KMS-11 (cell line): ENCODE results near the gene CEP170B.

ENCODE experiments used
- H2AFZ ChIP-seq: fragments of 200-600 bp; sonication (generic); 2 replicates; pipeline ENCODE4 v1.6.1; 2016; ENCODE audit warnings: antibody characterized with exemption, mixed run types, low read depth
- H3K27ac ChIP-seq: fragments of 200-600 bp; sonication (generic); 2 replicates; pipeline ENCODE4 v1.6.1; 2016; ENCODE audit warnings: mild to moderate bottlenecking, mixed run types
- H3K27me3 ChIP-seq: fragments of 200-600 bp; sonication (generic); 2 replicates; pipeline ENCODE4 v1.6.1; 2017; ENCODE audit warnings: mild to moderate bottlenecking, low read depth, mixed run types, moderate library complexity; ENCODE audit not compliant: insufficient read depth
- H3K36me3 ChIP-seq: fragments of 200-600 bp; sonication (generic); 2 replicates; pipeline ENCODE4 v1.6.1; 2017; ENCODE audit warnings: mild to moderate bottlenecking, mixed run types; ENCODE audit not compliant: insufficient read depth
- H3K4me1 ChIP-seq: fragments of 200-600 bp; sonication (generic); 2 replicates; pipeline ENCODE4 v1.6.1; 2016; ENCODE audit warnings: mild to moderate bottlenecking, low read depth, mixed run types; ENCODE audit not compliant: poor library complexity, severe bottlenecking
- H3K4me2 ChIP-seq: fragments of 200-600 bp; sonication (generic); 2 replicates; pipeline ENCODE4 v1.7.0; 2016; ENCODE audit warnings: mild to moderate bottlenecking, mixed run types
- H3K4me3 ChIP-seq: fragments of 200-600 bp; sonication (generic); IDR thresholded peaks from 2 replicates; pipeline ENCODE4 v1.6.1; 2017; ENCODE audit warnings: low read depth, low read length, mixed read lengths; ENCODE audit not compliant: insufficient read depth
- H3K79me2 ChIP-seq: fragments of 200-600 bp; sonication (generic); 2 replicates; pipeline ENCODE4 v1.6.1; 2016; ENCODE audit warnings: low read depth, mixed run types; ENCODE audit not compliant: insufficient read depth
- H3K9ac ChIP-seq: fragments of 200-600 bp; sonication (generic); 2 replicates; pipeline ENCODE4 v1.6.1; 2016; ENCODE audit warnings: mild to moderate bottlenecking, mixed run types
- H4K20me1 ChIP-seq: fragments of 200-600 bp; sonication (generic); 2 replicates; pipeline ENCODE4 v1.6.1; 2016; ENCODE audit warnings: mild to moderate bottlenecking, mixed run types; ENCODE audit not compliant: insufficient read depth
- CTCF ChIP-seq: fragments of 200-600 bp; sonication (generic); conservative IDR thresholded peaks from 2 replicates; pipeline ENCODE4 v1.6.1; 2017; ENCODE audit warnings: low read depth, mild to moderate bottlenecking, antibody characterized with exemption, low read length, moderate library complexity, mixed read lengths

The CEP170B gene

GRCh38 chr14:104871656-104872468 is 6.8 kb downstream of the CEP170B start:
- TF ChIP-seq CTCF, result no peak
- Histone ChIP-seq H2AFZ (no peak overlapping the region), H3K79me2 (no peaks in the 10 kb centered on the region; the same call in 1 of the 2 replicates), H3K36me3 (no peaks in the 10 kb centered on the region), H3K4me1 (peaks cover 4% of the 10 kb centered on the region), H4K20me1 (no peaks in the 10 kb centered on the region), H3K27me3 (no peaks in the 10 kb centered on the region), H3K4me3 (no peak overlapping the region), H3K9ac (no peak overlapping the region), H3K27ac (no peak overlapping the region), H3K4me2 (no peak overlapping the region)

DNA sequence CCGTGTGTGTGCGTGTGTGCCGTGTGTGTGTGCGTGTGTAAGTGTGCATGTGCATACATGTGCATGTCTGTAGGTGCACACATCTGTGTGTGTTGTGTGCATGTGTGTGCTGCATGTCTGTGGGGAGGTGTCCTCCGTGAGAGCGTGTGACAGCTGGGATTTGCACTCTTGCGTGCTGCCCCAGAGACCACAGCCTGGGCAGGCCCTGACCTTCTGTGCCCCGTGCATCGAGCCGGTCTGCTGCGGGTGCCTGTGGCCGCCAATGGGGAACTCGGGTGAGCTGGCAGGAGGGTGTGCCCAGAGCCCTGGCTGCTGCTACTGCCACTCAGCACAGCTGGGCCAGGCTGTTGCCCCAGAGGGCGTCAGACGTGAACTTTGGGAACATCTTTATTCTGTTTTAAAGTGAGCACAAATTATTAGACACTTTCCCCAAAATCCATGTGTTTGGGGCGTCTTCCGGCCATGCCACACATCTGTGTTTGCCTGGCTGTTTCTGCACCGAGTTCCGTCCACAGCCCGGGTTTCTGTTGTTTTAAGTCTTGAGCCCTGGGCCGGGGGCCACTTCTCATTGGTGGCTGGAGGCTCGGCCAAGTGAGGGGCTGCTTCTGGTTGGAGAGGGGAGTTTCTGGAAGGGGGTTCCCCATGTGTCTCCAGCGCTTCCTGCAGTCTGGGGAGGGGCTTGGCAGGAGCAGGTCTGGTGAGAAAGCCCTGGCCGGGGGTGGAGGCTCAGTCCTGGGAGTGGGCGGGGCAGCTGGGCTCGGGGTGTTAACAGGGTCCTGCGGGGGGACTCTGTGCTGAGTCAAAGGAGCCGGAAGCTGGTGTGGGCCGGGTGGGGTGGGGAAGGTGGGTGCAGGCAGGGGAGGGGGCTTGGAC is 7.6 kb downstream of the CEP170B start:
- no peaks in the 10 kb centered on the region for H3K36me3 ChIP-seq
- H3K4me2 ChIP-seq, result no peak overlapping the region
- no peak overlapping the region for H2AFZ ChIP-seq
- no peak overlapping the region for H3K27ac ChIP-seq
- no peaks in the 10 kb centered on the region for H3K27me3 ChIP-seq
- H3K79me2 ChIP-seq, result no peaks in the 10 kb centered on the region
- no peak overlapping the region for H3K9ac ChIP-seq
- H4K20me1 ChIP-seq, result no peaks in the 10 kb centered on the region
- peaks cover 4% of the 10 kb centered on the region for H3K4me1 ChIP-seq
- TF ChIP-seq CTCF, result no peak
- no peak overlapping the region for H3K4me3 ChIP-seq

DNA sequence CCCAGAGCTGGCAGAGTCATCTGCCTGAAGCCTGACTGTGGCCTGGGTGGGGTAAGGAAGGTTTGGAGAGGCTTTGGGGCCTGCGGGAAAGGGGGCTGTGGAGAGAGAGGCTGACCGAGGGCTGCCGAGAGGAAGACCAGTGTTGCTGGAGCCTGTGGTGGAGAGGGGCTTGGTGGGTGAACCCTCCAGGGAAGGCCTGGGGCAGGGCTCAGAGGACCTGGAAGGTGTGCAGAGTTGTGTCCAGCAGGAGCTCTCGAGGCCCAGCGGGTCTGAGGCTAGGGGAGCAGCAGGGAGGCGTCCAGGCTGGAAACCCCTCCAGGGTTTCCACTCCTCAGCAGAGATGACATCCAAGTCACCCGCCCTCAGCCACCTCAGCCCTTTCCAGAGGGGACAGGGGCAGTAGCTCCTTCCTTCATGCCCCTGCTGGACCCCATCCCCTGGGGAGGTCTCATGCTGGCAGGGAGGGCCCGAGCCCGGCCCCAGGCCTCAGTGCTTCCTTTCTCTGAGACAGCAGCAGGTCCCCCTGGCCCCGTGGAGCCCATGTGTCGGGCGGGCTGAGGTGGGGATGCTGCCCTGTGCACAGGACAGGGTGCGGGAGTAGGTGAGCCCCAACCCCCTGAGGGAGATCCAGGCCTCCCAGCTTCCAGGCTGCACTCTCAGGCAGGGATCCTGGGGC is 8.4 kb downstream of the CEP170B start:
- Histone ChIP-seq H3K36me3 (no peaks in the 10 kb centered on the region), H3K4me1 (peaks cover 4% of the 10 kb centered on the region), H3K4me3 (no peak overlapping the region), H4K20me1 (no peaks in the 10 kb centered on the region), H3K4me2 (no peak overlapping the region), H2AFZ (no peak overlapping the region), H3K79me2 (no peaks in the 10 kb centered on the region), H3K9ac (no peak overlapping the region), H3K27me3 (no peaks in the 10 kb centered on the region), H3K27ac (no peak overlapping the region)
- TF ChIP-seq CTCF, result no peak

- H3K36me3 ChIP-seq, result no peaks in the 10 kb centered on the region
- H2AFZ ChIP-seq, result no peak overlapping the region
- H3K27me3 ChIP-seq, result no peaks in the 10 kb centered on the region
- H3K4me2 ChIP-seq, result no peak overlapping the region
- H3K4me1 ChIP-seq, result peaks cover 4% of the 10 kb centered on the region
- H3K79me2 ChIP-seq, result no peaks in the 10 kb centered on the region
- no peak overlapping the region for H3K27ac ChIP-seq
- no peak for TF ChIP-seq CTCF
- no peak overlapping the region for H3K9ac ChIP-seq
- no peak overlapping the region for H3K4me3 ChIP-seq
- no peaks in the 10 kb centered on the region for H4K20me1 ChIP-seq
These were observed 9.1 kb downstream of the CEP170B start for GRCh38 chr14:104874110-104874531.
